ENCODE measurements around the gene MYBBP1A. TPM values are rescaled to one million over a fixed set of nuclear protein-coding genes. Genes with fewer than 3 reads are reported as not detected.

The MYBBP1A gene
- total and polyA plus RNA-seq, 2 experiments from 2014 or later = 23.7 to 44.1 TPM

GRCh38 chr17:4562015-4562969 is 7.1 kb upstream of the MYBBP1A start:
- no peaks in the 10 kb centered on the region for H3K27me3 ChIP-seq
- no peak overlapping the region for H3K4me3 ChIP-seq
- 76% methylated on average over 8 of the region's 8 CpGs for WGBS (ENCODE audit: low lambda C conversion rate, missing lambda C conversion rate)
- no peak overlapping the region for H3K27ac ChIP-seq
- H3K4me1 ChIP-seq (ENCODE audit: insufficient read depth) = peaks cover 4% of the 10 kb centered on the region
- H3K9me2 ChIP-seq (replicated peaks; ENCODE audit: insufficient read depth) = no peaks in the 10 kb centered on the region
- H3K4me2 ChIP-seq = no peak overlapping the region
- no peaks in the 10 kb centered on the region for H3K9me3 ChIP-seq (ENCODE audit: low read depth)
- no peaks in the 10 kb centered on the region for H3K79me2 ChIP-seq
- H4K20me1 ChIP-seq (ENCODE audit: insufficient read depth, poor library complexity, severe bottlenecking) = no peaks in the 10 kb centered on the region
- DNase-seq (ENCODE audit: low spot score) = no peak
- no peaks in the 10 kb centered on the region for H3K36me3 ChIP-seq (replicated peaks; ENCODE audit: insufficient read depth, low read depth)
- no peak for TF ChIP-seq EZH2 (IDR thresholded peaks at IDR 0.05; ENCODE audit: borderline replicate concordance)
- no peak overlapping the region for H2AFZ ChIP-seq

- H3K4me2 ChIP-seq = no peak overlapping the region
- no peaks in the 10 kb centered on the region for H3K27me3 ChIP-seq
- peaks cover 3% of the 10 kb centered on the region for H3K4me1 ChIP-seq (ENCODE audit: insufficient read depth)
- DNase-seq (ENCODE audit: low spot score) = no peak
- H3K4me3 ChIP-seq = no peak overlapping the region
- no peaks in the 10 kb centered on the region for H3K36me3 ChIP-seq (replicated peaks; ENCODE audit: insufficient read depth, low read depth)
- TF ChIP-seq EZH2 (IDR thresholded peaks at IDR 0.05; ENCODE audit: borderline replicate concordance) (no peak), CTCF (IDR thresholded peaks at IDR 0.05; ENCODE audit: poor library complexity) (no peak), EZH2phosphoT487 (IDR thresholded peaks at IDR 0.05; ENCODE audit: low read depth, severe bottlenecking, unreplicated experiment) (no peak)
- H3K9me2 ChIP-seq (replicated peaks; ENCODE audit: insufficient read depth) = no peaks in the 10 kb centered on the region
- peaks cover 1% of the 10 kb centered on the region for H3K79me2 ChIP-seq
- no peak overlapping the region for H2AFZ ChIP-seq
- WGBS (ENCODE audit: low lambda C conversion rate, missing lambda C conversion rate) = 61% methylated on average over 11 of the region's 11 CpGs
- no peaks in the 10 kb centered on the region for H3K9me3 ChIP-seq (ENCODE audit: low read depth)
- no peak overlapping the region for H3K27ac ChIP-seq
- H4K20me1 ChIP-seq (ENCODE audit: insufficient read depth, poor library complexity, severe bottlenecking) = no peaks in the 10 kb centered on the region
Measured at GRCh38 chr17:4560837-4561256, 5.7 kb upstream of the MYBBP1A start.

DNA sequence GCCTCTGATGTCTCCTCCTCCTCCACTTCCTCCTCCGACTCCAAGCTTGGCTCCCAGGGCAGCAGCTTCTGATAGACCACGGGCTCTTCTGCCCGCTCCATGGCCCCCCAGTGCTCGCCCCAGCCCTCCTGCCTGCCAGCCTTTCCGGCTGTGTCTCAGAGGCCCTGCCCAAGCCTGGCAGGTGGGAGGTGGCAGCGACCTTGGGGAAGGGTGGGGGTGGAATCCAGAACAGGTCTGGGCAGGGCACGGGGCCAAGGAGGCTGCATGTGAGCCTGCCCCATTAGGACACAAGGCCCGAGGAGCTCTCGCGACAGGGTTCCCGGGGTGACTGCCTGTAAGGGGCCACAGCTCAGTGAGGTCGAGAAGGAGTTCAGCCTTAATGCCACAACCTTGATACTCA is 5.2 kb upstream of the MYBBP1A start, which contains the start of gene GGT6:
Gene GGT6, minus strand, starts transcription at position 157 of the 400 bp plus-strand sequence. Its CDS starts 56 bp downstream, at position 101.
- H3K4me3 ChIP-seq = no peak within 1 kb of the TSS

More for the DNA sequence above, 5.2 kb upstream of the MYBBP1A start, which contains the start of gene GGT6:
- Histone ChIP-seq H3K4me1 (ENCODE audit: insufficient read depth) (peaks cover 5% of the 10 kb centered on the region), H3K27ac (no peak within 1 kb of the TSS), H3K4me2 (no peak within 1 kb of the TSS), H3K79me2 (peaks cover 4% of the 10 kb centered on the region), H3K9me3 (ENCODE audit: low read depth) (no peaks in the 10 kb centered on the region), H4K20me1 (ENCODE audit: insufficient read depth, poor library complexity, severe bottlenecking) (no peaks in the 10 kb centered on the region), H3K27me3 (no peaks in the 10 kb centered on the region), H3K9me2 (replicated peaks; ENCODE audit: insufficient read depth) (no peaks in the 10 kb centered on the region), H2AFZ (no peak within 1 kb of the TSS), H3K36me3 (replicated peaks; ENCODE audit: insufficient read depth, low read depth) (no peaks in the 10 kb centered on the region)
- TF ChIP-seq EZH2 (IDR thresholded peaks at IDR 0.05; ENCODE audit: borderline replicate concordance) = no peak
- no peak for TF ChIP-seq EZH2phosphoT487 (IDR thresholded peaks at IDR 0.05; ENCODE audit: low read depth, severe bottlenecking, unreplicated experiment)
- TF ChIP-seq CTCF (IDR thresholded peaks at IDR 0.05; ENCODE audit: poor library complexity) = no peak
- DNase-seq (ENCODE audit: low spot score) = no peak
- WGBS (ENCODE audit: low lambda C conversion rate, missing lambda C conversion rate) = 88% methylated on average over 10 of the region's 12 CpGs

All from hepatocyte (in vitro differentiated cells).